ENCODE results near the gene CDK11B.
"Not testable (repeated sequence)": the region's sequence is repeated elsewhere in the genome, so short reads cannot be mapped to it uniquely, and the experiment has no call there.

Gene CDK11B

DNA sequence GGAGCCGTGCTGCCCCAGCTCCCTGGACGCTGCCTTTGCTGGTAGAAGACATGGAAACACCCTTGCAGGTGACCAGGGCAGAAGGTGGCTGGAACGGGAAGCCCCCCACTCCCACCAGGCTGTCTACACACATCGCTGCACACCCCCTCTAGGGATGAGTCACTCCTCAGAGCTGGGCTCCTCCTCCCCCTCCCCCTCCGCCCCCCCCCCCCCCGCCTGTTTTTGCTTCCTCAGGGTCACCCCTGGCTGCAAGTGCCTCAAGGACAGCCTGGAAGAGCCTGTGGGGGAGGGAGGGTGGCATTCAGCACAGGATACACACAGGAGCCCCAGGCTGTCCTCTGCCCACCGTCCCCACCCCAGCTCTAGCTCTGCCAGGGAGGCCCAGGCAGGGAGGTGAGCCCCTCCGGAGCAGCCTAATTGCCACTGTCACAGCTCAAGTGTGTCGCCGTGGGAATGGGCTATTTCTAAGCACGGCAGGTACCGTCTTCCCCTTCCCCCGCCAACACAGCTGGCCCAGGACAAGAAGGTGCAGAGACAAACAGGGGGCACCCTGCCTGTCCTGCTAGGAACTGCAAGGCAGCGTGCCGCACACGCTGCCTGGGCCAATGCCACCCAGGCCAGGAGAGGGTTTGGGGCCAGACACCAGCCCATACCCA, 61.4 kb downstream of the CDK11B start:
- no peak for DNase-seq

DNA sequence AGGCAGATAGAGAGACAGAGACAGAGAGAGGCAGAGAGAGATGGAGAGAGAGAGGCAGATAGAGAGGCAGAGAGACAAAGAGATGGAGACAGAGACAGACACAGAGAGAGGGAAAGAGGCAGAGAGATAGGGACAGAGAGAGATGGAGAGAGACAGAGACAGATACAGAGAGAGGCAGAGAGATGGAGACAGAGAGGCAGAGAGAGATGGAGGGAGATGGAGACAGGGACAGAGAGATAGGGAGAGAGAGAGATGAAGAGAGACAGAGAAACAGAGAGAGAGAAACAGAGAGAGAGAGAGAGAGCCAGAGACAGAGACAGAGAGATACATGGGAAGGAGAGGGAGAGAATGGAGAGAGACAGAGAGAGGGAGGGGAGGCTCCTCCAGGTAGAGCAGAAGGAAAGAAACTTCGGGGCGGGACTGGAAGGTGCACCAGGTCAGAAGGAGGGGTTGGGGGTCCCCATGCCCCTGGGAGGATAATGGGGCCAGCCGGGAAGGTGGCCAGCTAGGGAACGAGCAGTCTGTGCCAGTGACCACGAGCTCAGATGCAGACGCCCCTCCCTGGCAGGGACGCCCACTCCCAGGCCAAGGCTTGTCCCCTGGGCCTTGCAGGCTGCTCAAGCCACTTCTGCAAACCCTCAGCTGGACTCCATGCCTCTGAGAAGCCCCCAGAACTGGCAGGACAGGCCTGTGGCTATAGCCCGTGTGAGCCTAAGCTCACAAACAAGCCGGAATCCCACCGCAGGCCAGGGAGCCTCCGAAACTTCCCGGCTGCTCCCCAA, 62.1 kb downstream of the CDK11B start:
- DNase-seq = no peak

DNA sequence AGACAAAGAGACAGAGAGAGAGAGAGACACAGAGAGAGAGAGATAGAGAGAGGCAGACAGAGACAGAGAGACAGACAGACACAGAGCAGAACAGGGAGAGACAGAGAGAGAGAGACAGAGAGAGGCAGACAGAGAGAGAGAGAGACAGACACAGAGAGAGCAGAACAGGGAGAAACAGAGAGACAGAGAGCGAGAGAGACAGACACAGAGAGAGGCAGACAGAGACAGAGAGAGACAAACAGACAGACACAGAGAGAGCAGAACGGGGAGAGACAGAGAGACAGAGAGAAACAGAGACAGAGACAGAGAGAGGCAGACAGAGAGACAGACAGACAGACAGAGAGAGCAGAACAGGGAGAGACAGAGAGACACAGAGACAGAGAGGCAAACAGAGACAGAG, 63.5 kb downstream of the CDK11B start:
- not testable (repeated sequence) for DNase-seq

DNA sequence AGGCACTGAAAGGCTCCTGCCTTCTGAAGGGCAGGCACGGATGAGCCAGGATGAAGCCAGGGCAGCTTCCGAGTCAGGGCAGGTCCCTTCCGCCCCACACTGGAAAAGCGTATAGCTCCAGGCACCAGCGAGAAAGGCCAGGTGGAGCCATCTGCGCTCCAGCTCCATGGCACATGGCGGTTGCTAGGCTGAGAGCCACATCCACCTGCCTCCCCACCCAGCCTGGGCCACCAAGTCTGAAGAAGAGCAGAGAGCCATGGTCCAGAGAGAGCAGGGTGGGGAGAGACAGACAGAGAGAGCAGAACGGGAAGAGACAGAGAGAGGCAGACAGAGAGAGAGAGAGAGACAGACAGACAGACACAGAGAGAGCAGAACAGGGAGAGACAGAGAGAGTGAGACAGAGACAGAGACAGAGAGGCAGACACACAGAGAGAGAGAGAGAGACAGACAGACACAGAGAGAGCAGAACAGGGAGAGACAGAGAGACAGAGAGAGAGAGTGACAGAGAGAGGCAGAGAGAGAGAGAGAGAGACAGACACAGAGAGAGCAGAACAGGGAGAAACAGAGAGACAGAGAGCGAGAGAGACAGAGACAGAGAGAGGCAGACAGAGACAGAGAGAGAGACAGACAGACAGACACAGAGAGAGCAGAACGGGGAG, 64.1 kb downstream of the CDK11B start:
- no peak for DNase-seq

DNA sequence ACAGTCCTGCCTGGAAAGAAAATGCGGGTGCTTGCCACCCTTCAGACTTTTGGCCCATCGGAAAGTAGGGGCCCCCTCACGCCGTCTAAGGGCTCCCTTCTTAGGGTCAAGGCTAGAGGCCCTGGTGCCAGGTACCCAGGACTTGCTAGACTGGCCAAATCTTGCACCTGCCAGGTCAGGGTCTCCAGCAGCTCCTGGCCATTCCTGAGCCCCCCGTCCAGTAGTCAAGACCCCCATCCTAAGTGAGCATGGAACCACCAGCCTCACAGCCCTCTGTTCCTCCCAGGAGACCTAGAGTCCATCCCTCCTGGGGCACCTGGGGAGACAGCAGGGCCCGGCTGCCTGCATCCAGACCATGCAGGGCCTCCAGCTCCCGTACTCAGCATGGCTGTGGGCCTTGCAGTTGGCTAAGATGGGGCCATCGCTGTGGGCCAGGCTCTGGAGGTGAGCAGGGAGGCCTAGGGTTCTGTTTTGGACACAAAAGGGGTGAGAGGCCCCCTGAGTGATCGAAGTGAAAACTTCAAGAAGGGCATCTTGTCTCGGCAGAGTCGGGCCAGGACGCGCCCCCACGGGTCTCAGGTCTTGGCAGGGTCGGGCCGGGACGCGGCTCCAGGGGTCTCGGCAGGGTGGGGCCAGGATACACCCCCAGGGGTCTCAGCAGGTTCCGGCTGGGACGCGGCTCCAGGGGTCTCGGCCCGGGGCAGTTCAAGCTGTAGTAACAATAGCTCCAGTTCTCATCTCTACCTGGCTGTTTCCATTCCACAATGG, 64.8 kb downstream of the CDK11B start:
- DNase-seq = no peak

DNA sequence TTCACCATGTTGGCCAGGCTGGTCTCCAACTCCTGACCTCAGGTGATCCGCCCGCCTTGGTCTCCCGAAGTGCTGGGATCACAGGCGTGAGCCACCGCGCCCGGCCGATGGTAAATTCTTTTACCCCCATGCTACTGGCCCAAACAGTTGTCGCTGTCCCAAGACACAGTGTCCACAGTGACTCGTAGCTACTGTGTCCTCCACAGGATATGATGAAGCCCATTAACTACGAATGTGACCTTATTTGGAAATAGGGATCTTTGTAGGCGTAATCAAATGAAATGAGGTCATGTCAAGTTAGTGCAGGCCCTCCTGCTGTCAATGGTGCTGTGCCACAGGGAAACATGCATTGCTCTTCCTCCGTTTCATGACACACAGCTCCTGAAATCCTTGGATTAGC, 67.4 kb downstream of the CDK11B start:
- DNase-seq = no peak

Data from NCI-H187 treated with DMSO at 0.1 percent for 48 hours (cell line).